H1 (cell line): ENCODE results near the gene STK39. TPM values are rescaled to one million over a fixed set of nuclear protein-coding genes. Genes with fewer than 3 reads are reported as not detected.

Source experiments
- CTCF ChIA-PET: fragments of 300-600 bp; sonication (Branson Sonifier 250); formaldehyde crosslinking; loops from one replicate; lab custom pipeline; 2021; ENCODE audit not compliant: partially characterized antibody; lab: Charles Lee
- POLR2A ChIA-PET: fragments of 300-600 bp; sonication (Branson Sonifier 250); formaldehyde crosslinking; loops from one replicate; lab custom pipeline; 2021; ENCODE audit warnings: inconsistent platforms; ENCODE audit not compliant: partially characterized antibody; lab: Charles Lee
- DNase-seq, 2 experiments: peaks; one replicate each; pipeline versions ENCODE4 v3.0.0 to v3.0.0-alpha.2; 2010 to 2022; ENCODE audit warnings: low spot score in 2 of 2, low read depth in 1 of 2, mixed read lengths in 1 of 2
- FAIRE-seq: peaks from 2 replicates; lab custom pipeline; 2011; peaks lifted over from hg19 to GRCh38; lab: Jason Lieb, UNC
- H2AFZ ChIP-seq: 2 replicates; pipeline ENCODE4 v1.8.1; 2012; ENCODE audit warnings: low read length, inconsistent platforms
- H2AK5ac ChIP-seq: 2 replicates; pipeline ENCODE4 v1.6.1; 2013; ENCODE audit warnings: low read depth, low read length
- H2BK120ac ChIP-seq: replicated peaks from 2 replicates; pipeline ENCODE3; 2013; ENCODE audit warnings: low read depth, low read length, inconsistent platforms
- H2BK12ac ChIP-seq: 2 replicates; pipeline ENCODE4 v1.6.1; 2013; ENCODE audit warnings: low read depth, low read length
- H2BK15ac ChIP-seq: 2 replicates; pipeline ENCODE4 v1.6.1; 2013; ENCODE audit warnings: low read length
- H2BK20ac ChIP-seq: 2 replicates; pipeline ENCODE4 v1.6.1; 2013; ENCODE audit warnings: low read length
- H2BK5ac ChIP-seq: 2 replicates; pipeline ENCODE4 v1.6.1; 2013; ENCODE audit warnings: low read depth, low read length
- H3K14ac ChIP-seq: 2 replicates; pipeline ENCODE4 v1.6.1; 2013; ENCODE audit warnings: inconsistent platforms; ENCODE audit not compliant: insufficient read length
- H3K18ac ChIP-seq: 2 replicates; pipeline ENCODE4 v1.6.1; 2013; ENCODE audit warnings: low read length; ENCODE audit errors: extremely low read depth
- H3K23ac ChIP-seq: 2 replicates; pipeline ENCODE4 v1.6.1; 2013; ENCODE audit warnings: inconsistent platforms; ENCODE audit not compliant: insufficient read length
- H3K23me2 ChIP-seq: 2 replicates; pipeline ENCODE4 v1.6.1; 2013; ENCODE audit warnings: low read depth, low read length
- H3K27ac ChIP-seq: 2 replicates; pipeline ENCODE4 v1.6.1; 2011; ENCODE audit warnings: low read depth, low read length, inconsistent platforms
- H3K27me3 ChIP-seq, 4 experiments: replicated peaks in 1 of 4; 1 replicate in 1 of 4; 2 replicates in 3 of 4; pipeline versions ENCODE4 v1.6.1 to v1.8.1; 2011 to 2013; ENCODE audit warnings: low read length in 3 of 4, mild to moderate bottlenecking in 3 of 4, inconsistent platforms in 2 of 4, mixed read lengths in 2 of 4, moderate library complexity in 1 of 4; ENCODE audit not compliant: control insufficient read depth in 3 of 4, insufficient read depth in 3 of 4; ENCODE audit errors: extremely low read depth in 1 of 4
- H3K36me3 ChIP-seq, 4 experiments: 2 replicates each; pipeline versions ENCODE4 v1.6.1 to v1.8.1; 2011 to 2013; ENCODE audit warnings: mild to moderate bottlenecking in 4 of 4, low read length in 3 of 4, moderate library complexity in 2 of 4, control low read depth in 1 of 4, inconsistent platforms in 1 of 4; ENCODE audit not compliant: insufficient read depth in 4 of 4, control insufficient read depth in 2 of 4
- H3K4ac ChIP-seq: replicated peaks from 2 replicates; pipeline ENCODE3; 2013; ENCODE audit warnings: low read length, low read depth, mixed read lengths, inconsistent platforms; ENCODE audit not compliant: insufficient read length
- H3K4me1 ChIP-seq, 4 experiments: replicated peaks in 1 of 4; 1 replicate in 1 of 4; 2 replicates in 3 of 4; pipeline versions ENCODE4 v1.6.1 to v1.8.1; 2011 to 2013; ENCODE audit warnings: low read length in 3 of 4, inconsistent platforms in 2 of 4, mixed read lengths in 1 of 4; ENCODE audit not compliant: insufficient read depth in 4 of 4, control insufficient read depth in 3 of 4
- H3K4me2 ChIP-seq, 2 experiments: 2 replicates each; pipeline versions ENCODE4 v1.6.1 to v1.8.1; 2011 to 2013; ENCODE audit warnings: low read depth in 2 of 2, low read length in 2 of 2, control low read depth in 1 of 2, inconsistent platforms in 1 of 2, mild to moderate bottlenecking in 1 of 2; ENCODE audit not compliant: insufficient read depth in 1 of 2
- H3K4me3 ChIP-seq, 4 experiments: fragments of 200-600, 300-600 bp in 1 of 4; sonication (generic), shearing (Covaris generic), sonication (Bioruptor Twin) in 1 of 4; 2 replicates each; pipeline versions ENCODE4 v1.5.1 to v1.8.1; 2011 to 2016; ENCODE audit warnings: low read length in 4 of 4, low read depth in 3 of 4, control low read depth in 2 of 4, inconsistent platforms in 2 of 4, mild to moderate bottlenecking in 2 of 4, mixed read lengths in 1 of 4, moderate library complexity in 1 of 4; ENCODE audit not compliant: insufficient read depth in 2 of 4; ENCODE audit errors: extremely low read depth in 1 of 4
- H3K56ac ChIP-seq: replicated peaks from 2 replicates; pipeline ENCODE3; 2013; ENCODE audit warnings: low read depth, mild to moderate bottlenecking, mixed read lengths, low read length, inconsistent platforms; ENCODE audit not compliant: insufficient read length
- H3K79me1 ChIP-seq: 2 replicates; pipeline ENCODE4 v1.6.1; 2013; ENCODE audit warnings: low read depth, low read length, control low read depth
- H3K79me2 ChIP-seq, 2 experiments: 2 replicates each; pipeline versions ENCODE4 v1.6.1 to v1.8.1; 2012 to 2013; ENCODE audit warnings: low read length in 2 of 2, mild to moderate bottlenecking in 2 of 2, inconsistent platforms in 1 of 2; ENCODE audit not compliant: insufficient read depth in 2 of 2, control insufficient read depth in 1 of 2
- H3K9ac ChIP-seq, 4 experiments: replicated peaks in 1 of 4; 1 replicate in 1 of 4; 2 replicates in 3 of 4; pipeline versions ENCODE4 v1.6.1 to v1.8.1; 2011 to 2013; ENCODE audit warnings: low read depth in 3 of 4, low read length in 3 of 4, control low read depth in 2 of 4, mild to moderate bottlenecking in 2 of 4, moderate library complexity in 2 of 4, inconsistent platforms in 1 of 4; ENCODE audit errors: extremely low read depth in 1 of 4
- H3K9me3 ChIP-seq, 2 experiments: 2 replicates each; pipeline versions ENCODE4 v1.6.1 to v1.8.1; 2012 to 2013; ENCODE audit warnings: mild to moderate bottlenecking in 2 of 2, moderate library complexity in 2 of 2, control low read depth in 1 of 2, inconsistent platforms in 1 of 2, low read depth in 1 of 2, low read length in 1 of 2, mixed read lengths in 1 of 2; ENCODE audit not compliant: insufficient read depth in 2 of 2
- H4K20me1 ChIP-seq, 2 experiments: replicated peaks in 1 of 2; 2 replicates each; pipeline versions ENCODE3 to v1.8.1; 2011 to 2013; ENCODE audit warnings: inconsistent platforms in 2 of 2, low read length in 2 of 2, mild to moderate bottlenecking in 1 of 2; ENCODE audit not compliant: insufficient read depth in 2 of 2, control insufficient read depth in 1 of 2
- H4K5ac ChIP-seq: 2 replicates; pipeline ENCODE4 v1.6.1; 2013; ENCODE audit warnings: low read length, low read depth, mixed read lengths, inconsistent platforms; ENCODE audit not compliant: insufficient read length
- H4K8ac ChIP-seq: 2 replicates; pipeline ENCODE4 v1.8.0; 2013; ENCODE audit warnings: mild to moderate bottlenecking, moderate library complexity, low read length, inconsistent platforms; ENCODE audit not compliant: insufficient read depth; ENCODE audit errors: extremely low read depth
- H4K91ac ChIP-seq: replicated peaks from 2 replicates; pipeline ENCODE3; 2013; ENCODE audit warnings: low read length, mixed read lengths, inconsistent platforms; ENCODE audit not compliant: insufficient read length
- BRCA1 ChIP-seq: IDR thresholded peaks from 2 replicates; pipeline ENCODE4 v1.6.1; 2012; ENCODE audit warnings: low read depth, low read length, improper control_type of control experiment
- JUND ChIP-seq: IDR thresholded peaks from 2 replicates; pipeline ENCODE4 v1.6.1; 2011; ENCODE audit warnings: mild to moderate bottlenecking, improper control_type of control experiment, low read length
- YY1 ChIP-seq: IDR thresholded peaks from 2 replicates; pipeline ENCODE4 v1.6.1; 2011; ENCODE audit warnings: low read depth, mild to moderate bottlenecking, low read length
- WGBS, 2 experiments: shearing (Covaris generic) in 1 of 2; methylation state at CpG; one replicate each; pipeline versions ENCODE4 v1.1.6 to v1.1.7; 2013 to 2015; ENCODE audit warnings: low lambda C conversion rate in 2 of 2, mixed read lengths in 2 of 2, inconsistent platforms in 1 of 2, low coverage in 1 of 2, missing lambda C conversion rate in 1 of 2; ENCODE audit not compliant: insufficient replicate concordance in 2 of 2, insufficient coverage in 1 of 2, insufficient read length in 1 of 2; ENCODE audit errors: extremely low coverage in 1 of 2, missing lambda C conversion rate in 1 of 2; 5-methylcytosine and 5-hydroxymethylcytosine counted together
- polyA plus RNA-seq, 7 experiments: library from polyadenylated mRNA; depleted of rRNA in 3 of 7; stranded (reverse) in 5 of 7; unstranded in 2 of 7; fragments of >200 nt in 5 of 7; fragments of 200-250 nt in 2 of 7; gene quantifications; 1 replicate in 5 of 7; 2 replicates in 1 of 7; 4 replicates in 1 of 7; pipeline versions ENCODE4 v1.2.1 to v1.2.3, GENCODE V29; 2011 to 2013; ENCODE audit warnings: missing spikeins in 2 of 7, mixed read lengths in 2 of 7
- total RNA-seq: library from RNA; stranded (reverse); fragmentation: NEBNext Ultra II Directional; extraction: Animal tissue kit (Norgen Biotek cat#: 25700); gene quantifications from 2 replicates; pipeline ENCODE4 v1.2.1, GENCODE V29; 2021

Gene STK39
- total and polyA plus RNA-seq, 2 of the 8 experiments (the other 6 are each of a cell fraction or from before 2014, with no cell fraction given) = 13.7 to 23.8 TPM

DNA sequence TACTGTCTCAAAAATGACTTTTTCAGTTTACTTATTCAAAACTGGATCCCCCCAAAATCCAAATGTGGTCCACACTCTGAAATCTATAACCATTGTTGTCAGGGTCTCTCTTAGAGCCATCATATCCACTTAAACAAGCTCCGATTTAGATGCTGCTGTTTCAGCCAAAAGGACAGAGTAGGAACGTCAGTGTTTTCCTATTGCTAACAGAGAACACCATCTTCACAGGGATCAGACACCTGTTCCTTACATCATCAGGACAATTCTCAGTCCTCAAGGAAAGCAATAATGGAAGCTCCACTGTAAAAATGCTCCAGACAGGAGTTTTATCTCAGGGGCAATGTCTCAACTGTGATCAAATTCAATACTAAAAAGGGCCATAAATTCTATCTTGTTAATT, 155.4 kb downstream of the STK39 start:
- Histone ChIP-seq H3K4me3 (no peak overlapping the region), H4K5ac (no peak overlapping the region), H2BK15ac (no peak overlapping the region), H2AK5ac (no peak overlapping the region), H3K79me1 (no peaks in the 10 kb centered on the region), H2BK5ac (no peak overlapping the region), H2BK12ac (no peak overlapping the region), H4K20me1 (no peaks in the 10 kb centered on the region), H3K9ac (no peak overlapping the region), H3K79me2 (no peaks in the 10 kb centered on the region), H3K56ac (no peak overlapping the region), H3K23ac (no peak overlapping the region), H2BK120ac (no peak overlapping the region), H3K4me2 (no peak overlapping the region), H2BK20ac (no peak overlapping the region), H3K4me1 (no peaks in the 10 kb centered on the region), H3K14ac (no peak overlapping the region), H4K8ac (no peak overlapping the region), H3K23me2 (no peaks in the 10 kb centered on the region; the same call in 1 of the 2 replicates), H3K27ac (no peak overlapping the region), H3K9me3 (no peaks in the 10 kb centered on the region), H3K36me3 (no peaks in the 10 kb centered on the region), H3K27me3 (no peaks in the 10 kb centered on the region), H3K18ac (no peak overlapping the region), H3K4ac (no peak overlapping the region), H2AFZ (no peak overlapping the region), H4K91ac (no peak overlapping the region)
- 98% methylated on average over 2 of the region's 2 CpGs; no CpG with 5 or more reads in 1 of the 2 experiments for WGBS, 2 experiments
- FAIRE-seq = no peak
- no peak for DNase-seq
- no peak for TF ChIP-seq JUND
- no peak for TF ChIP-seq YY1
- TF ChIP-seq BRCA1 = no peak
- ChIA-PET POLR2A (no interaction called here), CTCF (interaction anchor here (1.4 to 1.7 kb wide), 2 partner anchors 28 to 542 kb away, joined by 3 to 7 read pairs; no protein-coding TSS in a partner anchor)
